HG02798 (cell line): Measurements from ENCODE around the gene SPATA19.

ENCODE experiments used
- ATAC-seq: cut with Tn5 transposase; IDR thresholded peaks from one replicate; pipeline ENCODE4 v1.9.1; 2021; ENCODE audit warnings: mild to moderate bottlenecking; ENCODE audit not compliant: unreplicated experiment, poor library complexity

Gene SPATA19

GRCh38 chr11:133819746-133820315, 25.5 kb downstream of the SPATA19 start:
- no peak for ATAC-seq

- no peak for ATAC-seq
These were observed 26.2 kb downstream of the SPATA19 start for GRCh38 chr11:133819114-133819513.

GRCh38 chr11:133818302-133818701, 27.0 kb downstream of the SPATA19 start:
- ATAC-seq, result no peak

GRCh38 chr11:133817449-133817848, 27.9 kb downstream of the SPATA19 start:
- ATAC-seq, result no peak

GRCh38 chr11:133816146-133816870, 29.0 kb downstream of the SPATA19 start:
- ATAC-seq, result no peak

GRCh38 chr11:133815636-133816035, 29.7 kb downstream of the SPATA19 start:
- ATAC-seq, result no peak

GRCh38 chr11:133814588-133815100, 30.7 kb downstream of the SPATA19 start:
- ATAC-seq, result no peak

- ATAC-seq, result no peak
These were observed 33.2 kb downstream of the SPATA19 start for GRCh38 chr11:133811850-133812685.

GRCh38 chr11:133810766-133811165, 34.5 kb downstream of the SPATA19 start:
- ATAC-seq, result no peak

GRCh38 chr11:133809569-133810491, 35.5 kb downstream of the SPATA19 start:
- ATAC-seq, result no peak

GRCh38 chr11:133808393-133809140, 36.7 kb downstream of the SPATA19 start:
- ATAC-seq, result no peak

- ATAC-seq, result no peak
These were observed 42.3 kb downstream of the SPATA19 start for GRCh38 chr11:133803026-133803425.

- no peak for ATAC-seq
These were observed 44.0 kb downstream of the SPATA19 start for GRCh38 chr11:133801356-133801755.

GRCh38 chr11:133800666-133801065, 44.6 kb downstream of the SPATA19 start:
- ATAC-seq, result no peak

GRCh38 chr11:133797554-133797953, 47.8 kb downstream of the SPATA19 start:
- ATAC-seq, result no peak

- no peak for ATAC-seq
These were observed 49.1 kb downstream of the SPATA19 start for GRCh38 chr11:133796043-133796795.

- ATAC-seq, result no peak
These were observed 50.2 kb downstream of the SPATA19 start for GRCh38 chr11:133795088-133795487.

- ATAC-seq, result no peak
These were observed 51.1 kb downstream of the SPATA19 start for GRCh38 chr11:133794205-133794604.
